ENCODE measurements around the gene RARB. TPM values are rescaled to one million over a fixed set of nuclear protein-coding genes. Genes with fewer than 3 reads are reported as not detected.

The RARB gene
- total RNA-seq, 1 experiment from 2014 or later, result 0.24 TPM

- ChIA-PET POLR2A (ENCODE audit: low non-redundant PET) (no interaction called here), CTCF (no interaction called here)
- H3K27ac ChIP-seq (ENCODE audit: low read depth, low read length, poor library complexity, severe bottlenecking), result no peak overlapping the region
- intact Hi-C loops (cut with micrococcal nuclease; ENCODE audit: unreplicated experiment), result loop anchor here (10.0 kb wide), 1 partner anchor 116 kb away; no protein-coding TSS in a partner anchor
- H3K9me3 ChIP-seq (ENCODE audit: low read depth, low read length, poor library complexity, severe bottlenecking), result no peaks in the 10 kb centered on the region
- TF ChIP-seq CTCF (conservative IDR thresholded peaks at IDR 0.05; ENCODE audit: low read depth, low read length) (no peak), EZH2 (IDR thresholded peaks at IDR 0.05; ENCODE audit: borderline replicate concordance, low read depth, low read length, poor library complexity, severe bottlenecking) (no peak)
- H3K36me3 ChIP-seq (ENCODE audit: insufficient read depth, low read length, poor library complexity, severe bottlenecking), result no peaks in the 10 kb centered on the region
- peaks cover 38% of the 10 kb centered on the region for H3K4me1 ChIP-seq (ENCODE audit: insufficient read depth, low read length, poor library complexity, severe bottlenecking)
- no TSS peak for BruUV-seq (replicated peaks)
- no peak overlapping the region for H3K4me3 ChIP-seq (ENCODE audit: low read depth, low read length, poor library complexity, severe bottlenecking)
- H3K27me3 ChIP-seq (replicated peaks; ENCODE audit: insufficient read depth, low read depth, low read length, poor library complexity), result no peaks in the 10 kb centered on the region
- no peak for DNase-seq (ENCODE audit: low spot score)
These were observed 30.4 kb downstream of the RARB start for GRCh38 chr3:25458420-25458814.

GRCh38 chr3:25460751-25461150, 32.7 kb downstream of the RARB start:
- no peak for DNase-seq (ENCODE audit: low spot score)
- no peak for TF ChIP-seq CTCF (conservative IDR thresholded peaks at IDR 0.05; ENCODE audit: low read depth, low read length)
- no peak for TF ChIP-seq EZH2 (IDR thresholded peaks at IDR 0.05; ENCODE audit: borderline replicate concordance, low read depth, low read length, poor library complexity, severe bottlenecking)
- Histone ChIP-seq H3K27me3 (replicated peaks; ENCODE audit: insufficient read depth, low read depth, low read length, poor library complexity) (no peaks in the 10 kb centered on the region), H3K4me3 (ENCODE audit: low read depth, low read length, poor library complexity, severe bottlenecking) (no peak overlapping the region), H3K27ac (ENCODE audit: low read depth, low read length, poor library complexity, severe bottlenecking) (no peak overlapping the region), H3K36me3 (ENCODE audit: insufficient read depth, low read length, poor library complexity, severe bottlenecking) (no peaks in the 10 kb centered on the region), H3K9me3 (ENCODE audit: low read depth, low read length, poor library complexity, severe bottlenecking) (no peaks in the 10 kb centered on the region), H3K4me1 (ENCODE audit: insufficient read depth, low read length, poor library complexity, severe bottlenecking) (peaks cover 18% of the 10 kb centered on the region)
- ChIA-PET POLR2A (ENCODE audit: low non-redundant PET) (no interaction called here), CTCF (no interaction called here)
- intact Hi-C loops (cut with micrococcal nuclease; ENCODE audit: unreplicated experiment), result no loop called here
- BruUV-seq (replicated peaks), result no TSS peak

- TF ChIP-seq CTCF (conservative IDR thresholded peaks at IDR 0.05; ENCODE audit: low read depth, low read length) (no peak), EZH2 (IDR thresholded peaks at IDR 0.05; ENCODE audit: borderline replicate concordance, low read depth, low read length, poor library complexity, severe bottlenecking) (no peak)
- no peak overlapping the region for H3K27ac ChIP-seq (ENCODE audit: low read depth, low read length, poor library complexity, severe bottlenecking)
- POLR2A ChIA-PET (ENCODE audit: low non-redundant PET), result interaction anchor here (0.6 kb wide), 1 partner anchor 178 kb away, joined by 7 read pairs; no protein-coding TSS in a partner anchor
- no peaks in the 10 kb centered on the region for H3K27me3 ChIP-seq (replicated peaks; ENCODE audit: insufficient read depth, low read depth, low read length, poor library complexity)
- H3K9me3 ChIP-seq (ENCODE audit: low read depth, low read length, poor library complexity, severe bottlenecking), result no peaks in the 10 kb centered on the region
- no peak for DNase-seq (ENCODE audit: low spot score)
- BruUV-seq (replicated peaks), result no TSS peak
- CTCF ChIA-PET, result no interaction called here
- H3K4me3 ChIP-seq (ENCODE audit: low read depth, low read length, poor library complexity, severe bottlenecking), result no peak overlapping the region
- peaks cover 11% of the 10 kb centered on the region for H3K4me1 ChIP-seq (ENCODE audit: insufficient read depth, low read length, poor library complexity, severe bottlenecking)
- intact Hi-C loops (cut with micrococcal nuclease; ENCODE audit: unreplicated experiment), result no loop called here
- H3K36me3 ChIP-seq (ENCODE audit: insufficient read depth, low read length, poor library complexity, severe bottlenecking), result no peaks in the 10 kb centered on the region
These were observed 33.9 kb downstream of the RARB start for GRCh38 chr3:25461946-25462345.
